KBM-7 (cell line): ENCODE results near the gene GRWD1.
A peak's percentile ranks its signal among the peaks of the same experiment; 100 is the strongest.

ENCODE experiments used
- DNase-seq: peaks from one replicate; pipeline ENCODE4 v3.0.0-alpha.2; 2015
- in situ Hi-C: fragments of 300-500 bp; cut with MboI; formaldehyde crosslinking; loops from 2 replicates; pipeline ENCODE4 v1.14.3; 2020; ENCODE audit warnings: low sequenced_read_pairs, low pct_unique_long_range_greater_than_20kb, mixed read lengths

GRWD1 gene

GRCh38 chr19:48452289-48453190, 6.8 kb downstream of the GRWD1 start:
- no peak for DNase-seq
- in situ Hi-C loops = no loop called here

GRCh38 chr19:48454150-48454730, 8.5 kb downstream of the GRWD1 start:
- in situ Hi-C loops = no loop called here
- no peak for DNase-seq

GRCh38 chr19:48455171-48455907, 9.6 kb downstream of the GRWD1 start, which contains the start of gene KCNJ14:
Gene KCNJ14 (plus strand): TSS chr19:48455574. CDS start chr19:48461725, 6,151 bp downstream.
- DNase-seq = no peak
- in situ Hi-C loops = no loop called here

- DNase-seq = no peak
- in situ Hi-C loops = no loop called here
These were observed 10.3 kb downstream of the GRWD1 start for GRCh38 chr19:48455908-48456562.

DNA sequence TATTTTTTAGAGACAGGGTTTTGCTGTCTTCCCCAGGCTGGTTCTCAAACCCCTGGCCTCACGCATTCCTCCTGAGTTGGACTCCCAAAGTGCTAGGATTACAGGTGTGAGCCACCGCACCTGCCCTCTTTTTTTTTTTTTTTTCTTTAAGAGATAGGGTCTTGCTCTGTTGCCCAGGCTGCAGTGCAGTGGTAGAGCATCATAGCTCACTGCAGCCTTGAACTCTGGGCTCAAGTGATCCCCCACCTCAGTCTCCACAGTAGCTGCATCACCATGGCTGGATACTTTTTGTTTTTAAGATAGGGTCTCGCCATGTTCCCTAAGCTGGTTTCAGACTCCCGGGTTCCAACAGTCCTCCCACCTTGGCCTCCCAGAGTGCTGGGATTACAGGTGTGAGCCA, 11.1 kb downstream of the GRWD1 start:
- no peak for DNase-seq
- in situ Hi-C loops = no loop called here

DNA sequence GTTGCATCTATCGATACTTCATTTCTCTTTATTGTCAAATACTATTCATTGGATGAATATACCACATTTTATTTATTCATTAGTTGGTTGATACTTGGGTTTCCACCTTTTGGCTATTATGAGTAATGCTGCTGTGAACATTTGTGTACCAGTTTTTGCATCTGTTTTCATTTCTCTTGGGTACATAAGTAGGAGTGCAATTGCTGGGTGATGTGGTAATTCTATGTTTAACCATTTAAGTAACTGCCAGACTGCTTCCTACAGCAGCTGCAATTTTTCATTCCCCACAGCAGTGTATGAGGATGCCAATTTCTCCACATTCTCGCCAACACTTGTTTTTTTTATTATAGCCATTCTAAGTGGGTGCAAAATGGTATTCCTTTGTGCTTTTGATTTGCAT, 12.2 kb downstream of the GRWD1 start:
- no peak for DNase-seq
- in situ Hi-C loops = no loop called here

DNA sequence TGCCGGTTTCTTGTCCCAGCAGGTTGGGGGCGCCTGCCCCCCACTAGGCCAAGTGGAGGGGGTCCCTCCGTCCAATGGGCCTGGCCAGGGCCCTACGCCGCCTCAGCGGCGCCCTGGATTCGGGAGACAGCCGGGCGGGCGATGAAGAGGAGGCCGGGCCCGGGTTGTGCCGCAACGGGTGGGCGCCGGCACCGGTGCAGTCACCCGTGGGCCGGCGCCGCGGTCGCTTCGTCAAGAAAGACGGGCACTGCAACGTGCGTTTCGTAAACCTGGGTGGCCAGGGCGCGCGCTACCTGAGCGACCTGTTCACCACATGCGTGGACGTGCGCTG, 15.8 kb downstream of the GRWD1 start:
- no peak for DNase-seq
- in situ Hi-C loops = no loop called here

GRCh38 chr19:48461982-48462655, 16.3 kb downstream of the GRWD1 start:
- DNase-seq = no peak
- in situ Hi-C loops = no loop called here

GRCh38 chr19:48465215-48465614, 19.4 kb downstream of the GRWD1 start:
- no peak for DNase-seq
- in situ Hi-C loops = no loop called here

DNA sequence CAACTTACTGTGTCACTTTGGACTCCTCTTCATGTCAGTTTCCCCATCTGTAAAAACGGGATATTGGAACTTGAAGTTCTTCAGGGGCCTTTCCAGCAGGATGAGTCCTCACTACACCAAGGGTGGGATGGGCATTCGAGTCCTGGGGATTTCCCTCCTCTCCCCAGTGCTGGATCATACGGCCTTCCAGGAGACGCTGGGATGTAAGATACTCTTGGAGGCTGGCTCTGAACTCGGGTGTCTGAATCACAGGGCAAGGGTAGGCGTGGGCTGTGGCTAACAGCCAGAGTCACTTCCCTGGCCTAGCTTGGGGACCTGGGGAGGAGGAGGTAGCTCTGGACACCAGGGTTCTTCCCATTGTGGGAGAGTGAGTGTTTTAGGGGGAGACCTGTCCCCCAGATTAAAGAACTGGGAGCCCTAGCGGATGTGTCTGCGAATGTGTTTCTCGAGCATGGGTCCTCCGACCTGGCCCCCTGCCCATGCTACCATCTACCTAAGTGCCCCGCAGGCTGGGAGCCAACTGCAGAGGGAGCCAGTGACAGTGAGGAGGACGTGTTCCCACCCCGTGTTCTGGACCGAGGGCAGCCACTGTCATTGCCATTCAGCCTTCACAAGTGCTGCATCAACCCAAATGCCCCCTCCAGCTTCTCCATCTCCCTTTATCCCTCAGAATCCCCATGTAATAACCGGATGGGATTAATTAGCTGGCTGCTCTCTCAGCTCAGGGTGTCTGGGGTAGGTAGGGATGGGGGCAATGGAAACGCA, 21.0 kb downstream of the GRWD1 start:
- DNase-seq = no peak
- in situ Hi-C loops = no loop called here

DNA sequence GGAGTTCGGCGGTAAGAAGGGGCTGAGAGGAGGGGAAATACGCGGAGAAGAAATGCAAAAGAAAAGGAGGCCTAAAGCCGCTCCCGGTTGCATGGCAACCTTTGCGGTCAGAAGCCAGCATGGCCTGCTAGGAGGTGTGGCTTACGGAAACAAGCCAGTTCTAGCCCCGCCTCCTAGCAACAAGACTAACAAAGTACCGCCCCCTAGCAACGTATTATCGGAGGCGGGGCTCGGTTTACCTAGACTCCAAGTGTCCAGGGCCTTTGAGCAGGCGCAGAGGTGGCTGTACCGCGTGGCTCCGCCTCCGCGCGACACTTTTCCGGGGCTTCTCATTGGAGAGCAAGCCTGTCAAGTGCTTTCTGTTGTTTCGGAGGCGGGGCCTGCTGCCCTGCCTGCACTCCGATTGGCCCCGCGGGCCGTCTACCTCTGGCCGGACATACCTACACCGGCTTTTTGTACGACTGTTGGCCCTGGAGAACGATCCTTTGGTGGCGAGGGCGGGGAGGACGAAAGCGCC, 23.0 kb downstream of the GRWD1 start:
- peak; percentile 100 for DNase-seq
- in situ Hi-C loops = no loop called here

GRCh38 chr19:48469289-48469881, 23.6 kb downstream of the GRWD1 start, which contains the start of gene CYTH2:
Gene CYTH2 (plus strand): TSS chr19:48469369. CDS start chr19:48469508, 139 bp downstream.
- DNase-seq = no peak
- in situ Hi-C loops = no loop called here

DNA sequence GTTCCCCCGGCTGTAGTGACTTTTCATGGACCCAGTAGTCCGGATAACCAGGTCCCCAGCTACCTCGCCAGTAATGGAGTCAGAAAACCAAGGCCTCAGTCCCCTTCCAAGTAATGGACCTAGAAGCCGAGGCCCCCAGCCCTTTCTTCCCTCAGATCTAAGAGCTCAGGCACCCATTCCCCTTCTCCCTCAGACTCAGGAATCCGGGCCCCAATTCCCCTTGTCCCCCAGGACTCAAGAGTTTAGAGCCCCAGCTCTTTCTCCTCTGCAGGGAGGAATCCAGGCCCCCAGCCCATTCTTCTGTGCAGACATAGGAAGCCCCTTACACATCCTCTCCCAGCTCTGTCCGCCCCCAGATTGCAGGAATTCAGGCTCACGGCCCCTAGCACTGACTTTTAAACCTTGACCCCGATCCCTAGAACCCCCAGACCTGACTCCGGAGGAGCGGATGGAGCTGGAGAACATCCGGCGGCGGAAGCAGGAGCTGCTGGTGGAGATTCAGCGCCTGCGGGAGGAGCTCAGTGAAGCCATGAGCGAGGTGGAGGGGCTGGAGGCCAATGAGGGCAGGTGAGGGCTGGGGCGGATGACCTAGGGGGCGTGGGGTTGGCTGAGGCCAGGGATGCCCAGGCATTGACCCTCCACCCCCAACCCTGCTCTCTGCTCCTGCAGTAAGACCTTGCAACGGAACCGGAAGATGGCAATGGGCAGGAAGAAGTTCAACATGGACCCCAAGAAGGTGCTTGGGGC, 24.3 kb downstream of the GRWD1 start:
- in situ Hi-C loops = no loop called here
- DNase-seq = no peak

DNA sequence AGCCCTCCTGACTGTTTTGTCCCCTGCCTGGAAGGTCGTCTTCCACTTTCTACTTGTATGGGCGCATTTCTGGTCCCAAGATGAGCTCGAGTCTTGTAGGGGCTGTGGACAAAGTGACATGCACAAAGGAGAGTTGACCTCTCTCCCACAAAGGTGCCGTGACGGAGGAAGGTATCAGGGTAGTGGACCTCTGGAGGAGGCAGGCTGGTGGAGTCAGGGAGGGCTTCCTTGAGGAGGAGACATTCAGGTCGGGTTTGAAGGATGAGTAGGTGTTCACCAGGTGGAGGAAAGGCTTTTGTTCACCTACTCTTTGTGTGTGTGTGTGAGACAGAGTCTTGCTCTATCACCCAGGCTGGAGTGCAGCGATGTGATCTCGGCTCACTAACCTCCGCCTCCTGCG, 25.1 kb downstream of the GRWD1 start:
- DNase-seq = no peak
- in situ Hi-C loops = no loop called here

- in situ Hi-C loops = no loop called here
- DNase-seq = no peak
These were observed 26.1 kb downstream of the GRWD1 start for GRCh38 chr19:48471836-48472235.

GRCh38 chr19:48473161-48473966, 27.6 kb downstream of the GRWD1 start:
- in situ Hi-C loops = no loop called here
- no peak for DNase-seq
